HG03097 (cell line): ENCODE data around the gene ABHD11.

ENCODE experiments used
- ATAC-seq: cut with Tn5 transposase; IDR thresholded peaks from one replicate; pipeline ENCODE4 v1.9.1; 2021; ENCODE audit not compliant: unreplicated experiment, low FRiP score

ABHD11 gene

GRCh38 chr7:73702665-73703064 lies 35.9 kb downstream of the ABHD11 start:
- no peak for ATAC-seq

- ATAC-seq: no peak
Measured at GRCh38 chr7:73702226-73702625, 36.4 kb downstream of the ABHD11 start.

GRCh38 chr7:73701357-73701995 lies 37.1 kb downstream of the ABHD11 start:
- no peak for ATAC-seq

GRCh38 chr7:73700581-73701134 lies 37.9 kb downstream of the ABHD11 start:
- ATAC-seq: no peak

- no peak for ATAC-seq
Measured at GRCh38 chr7:73700069-73700423, 38.6 kb downstream of the ABHD11 start.

- ATAC-seq: no peak
Measured at GRCh38 chr7:73699370-73700068, 39.1 kb downstream of the ABHD11 start.

GRCh38 chr7:73698410-73698809 lies 40.2 kb downstream of the ABHD11 start:
- no peak for ATAC-seq

GRCh38 chr7:73696372-73696771 lies 42.2 kb downstream of the ABHD11 start:
- no peak for ATAC-seq

- no peak for ATAC-seq
Measured at GRCh38 chr7:73690646-73691045, 48.0 kb downstream of the ABHD11 start.

- no peak for ATAC-seq
Measured at GRCh38 chr7:73688288-73688687, 50.3 kb downstream of the ABHD11 start.
